ENCODE results near the gene FBXO42.
A peak's percentile ranks its signal among the peaks of the same experiment; 100 is the strongest.

The FBXO42 gene

DNA sequence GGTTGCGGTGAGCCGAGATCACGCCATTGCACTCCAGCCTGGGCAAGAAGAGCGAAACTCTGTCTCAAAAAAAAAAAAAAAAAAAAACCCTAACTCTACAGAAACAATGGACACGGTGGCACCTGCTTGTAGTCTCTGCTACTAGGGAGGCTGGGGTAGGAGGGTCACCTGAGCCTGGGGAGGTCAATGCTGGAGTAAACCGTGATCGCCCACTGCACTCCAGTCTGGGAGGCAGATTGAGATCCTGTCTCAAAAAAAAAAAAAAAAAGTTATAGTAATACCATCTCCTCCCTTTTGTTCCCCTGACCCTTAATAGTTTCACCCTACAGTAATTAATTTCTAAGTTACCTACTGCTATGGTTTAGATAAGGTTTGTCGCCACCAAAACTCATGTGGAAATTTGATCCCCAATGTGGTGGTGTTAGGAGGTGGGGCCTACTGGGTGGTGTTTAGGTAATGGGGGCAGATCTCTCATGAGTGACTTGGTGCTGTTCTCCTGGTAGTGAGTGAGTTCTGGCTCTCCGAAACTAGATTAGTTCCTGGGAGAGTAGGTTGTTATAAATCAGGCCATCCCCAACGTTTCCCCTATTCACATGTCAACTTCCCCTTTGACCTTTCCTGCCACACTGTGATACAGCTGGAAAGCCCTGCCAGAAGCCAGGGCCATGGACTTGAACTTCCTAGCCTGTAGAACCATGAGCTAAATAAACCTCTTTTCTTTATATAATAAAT is 9.8 kb downstream of the FBXO42 start:
- intact Hi-C loops (cut with DNase I), result no loop called here
- peak in 2 of 42 donors; percentile 12 to 14 for DNase-seq

DNA sequence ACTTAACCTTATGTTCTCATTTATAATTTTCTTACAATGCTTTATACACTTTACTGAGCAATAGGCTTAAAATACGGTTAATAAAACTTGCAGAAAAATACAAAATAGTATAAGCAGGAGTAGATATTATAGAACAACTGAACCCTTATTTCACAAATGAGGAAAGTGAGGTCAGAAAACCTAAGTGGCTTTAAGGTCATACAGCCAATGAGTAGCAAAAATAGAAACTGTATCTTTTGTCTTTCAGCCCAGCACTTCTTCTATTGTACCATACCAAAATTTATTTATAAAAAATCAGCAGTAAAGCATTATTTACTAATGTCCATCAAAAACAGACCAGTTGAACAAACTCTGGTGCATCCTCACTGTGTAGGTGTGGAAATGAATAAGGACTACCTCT is 11.6 kb downstream of the FBXO42 start:
- no peak for DNase-seq
- intact Hi-C loops (cut with DNase I), result no loop called here

GRCh38 chr1:16338961-16339360 is 13.3 kb downstream of the FBXO42 start:
- no peak for DNase-seq
- intact Hi-C loops (cut with DNase I), result no loop called here

DNA sequence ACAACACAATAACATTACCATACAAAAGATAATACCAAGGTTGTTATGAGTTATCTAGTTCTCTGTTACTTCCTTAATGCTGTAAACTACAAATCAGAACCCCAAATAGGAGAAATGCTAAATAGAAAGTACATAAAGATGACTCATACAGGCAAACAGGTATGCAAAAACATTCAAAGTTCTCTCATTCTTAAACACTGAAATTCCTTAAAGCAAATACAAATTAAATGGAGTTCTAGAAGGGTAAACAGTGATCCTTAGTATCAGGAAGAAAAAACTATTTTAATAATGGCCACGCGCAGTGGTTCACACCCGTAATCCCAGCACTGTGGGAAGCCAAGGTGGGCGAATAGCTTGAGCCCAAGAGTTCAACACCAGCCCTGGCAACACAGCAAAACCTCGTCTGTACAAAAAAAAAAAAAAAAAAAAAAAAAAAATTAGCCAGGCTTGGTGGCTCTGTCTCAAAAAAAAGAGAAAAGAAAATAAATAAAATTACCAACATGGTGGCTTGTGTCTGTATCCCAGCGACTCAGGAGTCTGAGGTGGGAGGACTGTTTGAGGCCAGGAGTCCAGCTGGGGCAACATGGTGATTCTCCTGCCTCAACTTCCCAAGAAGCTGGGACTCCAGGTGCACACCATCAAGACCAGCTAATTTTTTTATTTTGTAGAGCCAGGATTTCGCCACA is 17.5 kb downstream of the FBXO42 start:
- intact Hi-C loops (cut with DNase I), result no loop called here

DNA sequence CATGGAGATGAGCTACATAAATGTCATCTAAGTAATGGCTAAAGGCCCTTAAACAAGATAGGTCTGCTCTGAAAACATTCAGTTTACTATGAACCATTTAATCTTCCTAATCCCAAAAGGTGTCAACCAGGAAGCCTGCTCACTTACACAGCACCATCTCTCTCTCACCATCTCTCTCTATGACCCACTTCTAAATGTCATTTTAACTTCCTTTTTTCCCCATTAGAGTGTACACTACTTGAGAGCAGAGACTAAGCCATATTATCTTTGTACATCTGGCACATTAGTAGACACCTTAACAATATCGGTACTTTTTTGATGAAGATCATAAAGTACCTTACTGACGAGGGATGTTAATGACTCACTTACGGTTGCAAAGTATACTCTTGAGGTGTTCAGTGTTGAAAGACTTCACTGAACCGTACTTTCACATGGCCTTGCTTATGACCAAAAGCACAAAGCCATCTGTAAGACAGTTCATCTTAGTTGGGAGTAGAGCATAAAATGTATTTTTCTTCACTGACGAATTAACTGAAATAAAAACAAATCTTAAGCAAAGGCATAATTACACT is 25.4 kb downstream of the FBXO42 start:
- DNase-seq, result no peak
- intact Hi-C loops (cut with DNase I), result no loop called here

More for the DNA sequence above, 17.5 kb downstream of the FBXO42 start:
- DNase-seq, result peak in 1 of 42 donors; percentile 5

- peak in 4 of 42 donors; percentile 11 to 46 (median 24) for DNase-seq
Observed at GRCh38 chr1:16324456-16324890, 27.8 kb downstream of the FBXO42 start.

GRCh38 chr1:16321176-16321867 is 31.0 kb downstream of the FBXO42 start:
- DNase-seq, result no peak
- intact Hi-C loops (cut with DNase I), result no loop called here

More at GRCh38 chr1:16324456-16324890, 27.8 kb downstream of the FBXO42 start:
- intact Hi-C loops (cut with DNase I), result no loop called here

GRCh38 chr1:16318555-16318954 is 33.7 kb downstream of the FBXO42 start:
- intact Hi-C loops (cut with DNase I), result no loop called here
- DNase-seq, result peak in 17 of 42 donors; percentile 7 to 48 (median 20)

DNA sequence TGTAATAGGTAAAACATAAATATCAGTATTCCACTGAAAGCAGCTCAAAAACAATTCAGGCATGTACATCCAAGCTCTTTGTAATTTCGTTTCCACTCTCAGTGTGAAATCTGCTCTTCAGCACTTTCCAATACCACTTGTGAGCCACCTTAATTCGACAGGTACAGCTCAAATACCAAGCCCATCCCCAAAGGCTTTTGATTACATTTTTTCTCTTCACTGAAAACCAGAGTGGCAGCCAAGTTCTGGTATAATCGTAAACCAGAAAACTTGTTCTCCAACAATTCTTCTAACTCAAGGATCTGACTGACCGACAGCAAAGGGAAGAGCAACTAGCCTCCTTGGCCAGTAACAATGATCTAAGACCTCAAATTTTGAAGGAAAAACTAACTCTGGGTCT is 36.8 kb downstream of the FBXO42 start:
- intact Hi-C loops (cut with DNase I), result no loop called here
- DNase-seq, result no peak

- DNase-seq, result no peak
- intact Hi-C loops (cut with DNase I), result no loop called here
Observed at GRCh38 chr1:16307222-16307621, 45.1 kb downstream of the FBXO42 start.

- peak in 1 of 42 donors; percentile 11 for DNase-seq
- intact Hi-C loops (cut with DNase I), result no loop called here
Observed at GRCh38 chr1:16302709-16303627, 49.3 kb downstream of the FBXO42 start.

DNA sequence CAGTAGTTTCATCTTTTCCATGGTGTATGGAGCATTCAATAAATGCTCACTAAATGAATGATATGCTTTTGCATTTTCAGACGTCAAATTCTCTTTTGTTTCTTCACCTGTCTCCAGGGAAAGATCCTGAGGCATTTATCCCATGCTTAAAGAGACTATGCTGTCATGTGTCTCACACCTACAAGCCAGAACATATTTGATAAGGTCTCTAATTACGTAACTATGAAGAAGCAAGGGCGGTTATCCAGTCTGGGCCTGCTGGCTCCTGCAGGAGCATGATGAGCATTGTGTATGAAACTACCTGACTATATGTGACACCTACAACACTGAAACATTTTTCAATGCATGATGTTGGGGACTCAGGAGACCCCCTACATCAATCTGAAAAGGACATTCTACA is 51.8 kb downstream of the FBXO42 start:
- intact Hi-C loops (cut with DNase I), result no loop called here

GRCh38 chr1:16298653-16299052 is 53.6 kb downstream of the FBXO42 start:
- intact Hi-C loops (cut with DNase I), result no loop called here
- no peak for DNase-seq

More for the DNA sequence above, 51.8 kb downstream of the FBXO42 start:
- peak in 18 of 42 donors; percentile 6 to 60 (median 26) for DNase-seq

- DNase-seq, result no peak
- intact Hi-C loops (cut with DNase I), result no loop called here
Observed at GRCh38 chr1:16296643-16297042, 55.6 kb downstream of the FBXO42 start.

- no peak for DNase-seq
- intact Hi-C loops (cut with DNase I), result no loop called here
Observed at GRCh38 chr1:16294219-16295212, 57.8 kb downstream of the FBXO42 start.

DNA sequence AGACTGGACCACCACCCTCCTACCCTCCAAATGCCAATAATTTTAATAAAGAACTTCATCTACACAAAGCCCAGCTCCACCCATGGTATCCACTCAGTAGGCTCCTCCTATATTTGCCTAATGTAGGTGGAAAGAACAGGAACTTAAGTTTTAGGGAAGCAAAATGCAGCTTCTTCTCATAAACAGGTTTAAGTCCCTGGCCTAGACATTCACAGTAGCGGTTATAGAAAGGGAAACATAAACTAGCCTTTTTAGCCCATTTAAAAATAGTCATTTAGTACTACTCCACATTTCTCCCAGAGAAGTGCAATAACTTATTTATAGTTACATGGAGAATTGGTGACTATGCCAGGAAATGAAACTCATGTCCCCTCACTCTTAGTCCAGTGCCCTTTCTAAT is 58.7 kb downstream of the FBXO42 start:
- intact Hi-C loops (cut with DNase I), result no loop called here
- DNase-seq, result no peak

GRCh38 chr1:16292739-16293138 is 59.5 kb downstream of the FBXO42 start:
- intact Hi-C loops (cut with DNase I), result no loop called here
- no peak for DNase-seq

Data from head of caudate nucleus (tissue), 42 donors.